Liver (tissue), 9 donors: ENCODE data around the gene TRPC1. TPM values are rescaled to one million over a fixed set of nuclear protein-coding genes. Genes with fewer than 3 reads are reported as not detected.

Experiments used
- DNase-seq: peaks from one replicate; pipeline ENCODE4 v3.0.0-alpha.2; 2017; ENCODE audit warnings: low spot score
- H3K27ac ChIP-seq, 2 donors: one replicate each; pipeline ENCODE4 v1.7.0; 2013; ENCODE audit warnings: inconsistent platforms in 2 of 2, low read length in 2 of 2, control low read depth in 1 of 2, low read depth in 1 of 2, mild to moderate bottlenecking in 1 of 2
- H3K27me3 ChIP-seq, 4 donors: one replicate each; pipeline versions ENCODE4 v1.6.1 to v1.7.0; 2013; ENCODE audit warnings: low read length in 3 of 4, inconsistent platforms in 1 of 4, mild to moderate bottlenecking in 1 of 4, moderate library complexity in 1 of 4; ENCODE audit not compliant: control insufficient read depth in 4 of 4, insufficient read depth in 4 of 4
- H3K36me3 ChIP-seq, 4 donors: one replicate each; pipeline versions ENCODE4 v1.6.1 to v1.7.0; 2013; ENCODE audit warnings: low read length in 3 of 4, mild to moderate bottlenecking in 3 of 4, low read depth in 1 of 4, moderate library complexity in 1 of 4; ENCODE audit not compliant: control insufficient read depth in 4 of 4, insufficient read depth in 3 of 4
- H3K4me1 ChIP-seq, 4 donors: one replicate each; pipeline versions ENCODE4 v1.6.1 to v1.7.0; 2013; ENCODE audit warnings: low read length in 3 of 4, mild to moderate bottlenecking in 3 of 4, moderate library complexity in 1 of 4; ENCODE audit not compliant: control insufficient read depth in 4 of 4, insufficient read depth in 4 of 4
- H3K4me3 ChIP-seq, 3 donors: one replicate each; pipeline versions ENCODE4 v1.6.1 to v1.7.0; 2013; ENCODE audit warnings: low read length in 3 of 3, control low read depth in 1 of 3, low read depth in 1 of 3, mild to moderate bottlenecking in 1 of 3
- H3K9ac ChIP-seq, 2 donors: one replicate each; pipeline ENCODE4 v1.7.0; 2013; ENCODE audit warnings: low read length in 2 of 2, mild to moderate bottlenecking in 2 of 2, moderate library complexity in 2 of 2, control low read depth in 1 of 2, low read depth in 1 of 2
- H3K9me3 ChIP-seq, 4 donors: one replicate each; pipeline versions ENCODE4 v1.6.1 to v1.7.0; 2013; ENCODE audit warnings: low read length in 3 of 4; ENCODE audit not compliant: control insufficient read depth in 4 of 4
- EGR1 ChIP-seq, 2 donors: IDR thresholded peaks; 2 replicates each; pipeline ENCODE4 v1.6.1; 2016 to 2018; ENCODE audit warnings: antibody characterized with exemption in 2 of 2, low read depth in 2 of 2
- FOXA1 ChIP-seq: IDR thresholded peaks from 2 replicates; pipeline ENCODE4 v1.6.1; 2016; ENCODE audit warnings: antibody characterized with exemption
- FOXA2 ChIP-seq: IDR thresholded peaks from 2 replicates; pipeline ENCODE4 v1.6.1; 2016; ENCODE audit warnings: antibody characterized with exemption
- GABPA ChIP-seq, 2 donors: IDR thresholded peaks in 1 of 2; conservative IDR thresholded peaks in 1 of 2; 2 replicates each; pipeline ENCODE4 v1.6.1; 2016; ENCODE audit warnings: antibody characterized with exemption in 2 of 2, mild to moderate bottlenecking in 1 of 2, moderate library complexity in 1 of 2
- HNF4A ChIP-seq, 2 donors: conservative IDR thresholded peaks; 2 replicates each; pipeline ENCODE4 v1.6.1; 2016; ENCODE audit warnings: antibody characterized with exemption in 2 of 2, mild to moderate bottlenecking in 2 of 2
- HNF4G ChIP-seq: IDR thresholded peaks from 2 replicates; pipeline ENCODE4 v1.6.1; 2016; ENCODE audit warnings: antibody characterized with exemption
- JUND ChIP-seq, 2 donors: IDR thresholded peaks; 2 replicates each; pipeline ENCODE4 v1.6.1; 2016; ENCODE audit warnings: antibody characterized with exemption in 2 of 2
- NR2F2 ChIP-seq: IDR thresholded peaks from 2 replicates; pipeline ENCODE4 v1.6.1; 2016; ENCODE audit warnings: antibody characterized with exemption
- RAD21 ChIP-seq, 2 donors: IDR thresholded peaks; 2 replicates each; pipeline ENCODE4 v1.6.1; 2016; ENCODE audit warnings: antibody characterized with exemption in 2 of 2, mild to moderate bottlenecking in 2 of 2
- RXRA ChIP-seq, 2 donors: IDR thresholded peaks; 2 replicates each; pipeline ENCODE4 v1.6.1; 2017 to 2018; ENCODE audit warnings: antibody characterized with exemption in 2 of 2, mild to moderate bottlenecking in 1 of 2
- SP1 ChIP-seq: IDR thresholded peaks from 2 replicates; pipeline ENCODE4 v1.6.1; 2018; ENCODE audit warnings: antibody characterized with exemption, mild to moderate bottlenecking
- TAF1 ChIP-seq: conservative IDR thresholded peaks from 2 replicates; pipeline ENCODE4 v1.6.1; 2016; ENCODE audit warnings: antibody characterized with exemption, mild to moderate bottlenecking
- YY1 ChIP-seq: IDR thresholded peaks from 2 replicates; pipeline ENCODE4 v1.6.1; 2016; ENCODE audit warnings: antibody characterized with exemption, mild to moderate bottlenecking
- WGBS: extraction: QIAGEN DNeasy Blood & Tissue Kit; methylation state at CpG from one replicate; pipeline ENCODE4 v1.1.7; 2013; 5-methylcytosine and 5-hydroxymethylcytosine counted together
- polyA plus RNA-seq, 2 donors: library from polyadenylated mRNA; stranded (reverse) in 1 of 2; unstranded in 1 of 2; fragments of 200-250 nt in 1 of 2; fragments of >200 nt in 1 of 2; fragmentation: Nextera tagmentation in 1 of 2; extraction: Ambion mirVana in 1 of 2; gene quantifications; one replicate each; pipeline versions ENCODE4 v1.2.1 to v1.2.3, GENCODE V29; 2013 to 2015
- total RNA-seq, 2 donors: library from RNA; depleted of rRNA; stranded (reverse); fragments of >200 nt; gene quantifications; one replicate each; pipeline ENCODE4 v1.2.3, GENCODE V29; 2014
- TF ChIP-seq, protein P1 (sequence below): IDR thresholded peaks from 2 replicates; pipeline ENCODE4 v1.6.1; 2016; ENCODE audit warnings: antibody characterized with exemption
- TF ChIP-seq, protein P2 (sequence below): IDR thresholded peaks from 2 replicates; pipeline ENCODE4 v1.6.1; 2016; ENCODE audit warnings: antibody characterized with exemption, mild to moderate bottlenecking
- TF ChIP-seq, protein P3 (sequence below): IDR thresholded peaks from 2 replicates; pipeline ENCODE4 v1.6.1; 2016; ENCODE audit warnings: antibody characterized with exemption
- TF ChIP-seq, protein P4 (sequence below): IDR thresholded peaks from 2 replicates; pipeline ENCODE4 v1.6.1; 2016; ENCODE audit warnings: antibody characterized with exemption
- TF ChIP-seq, protein P5 (sequence below): fragments of 150-350 bp; IDR thresholded peaks from 2 replicates; pipeline ENCODE4 v1.5.1; 2017; ENCODE audit warnings: improper control_type of control experiment, low read depth, low read length; ENCODE audit not compliant: missing input control
- donor health status: healthy.
- donor health status: healthy.
- donor health status: healthy.
- donor health status: healthy.
- donor health status: healthy.

TRPC1 gene
- total and polyA plus RNA-seq, 4 donors, result 0.15 to 4.7 (median 1.6) TPM

DNA sequence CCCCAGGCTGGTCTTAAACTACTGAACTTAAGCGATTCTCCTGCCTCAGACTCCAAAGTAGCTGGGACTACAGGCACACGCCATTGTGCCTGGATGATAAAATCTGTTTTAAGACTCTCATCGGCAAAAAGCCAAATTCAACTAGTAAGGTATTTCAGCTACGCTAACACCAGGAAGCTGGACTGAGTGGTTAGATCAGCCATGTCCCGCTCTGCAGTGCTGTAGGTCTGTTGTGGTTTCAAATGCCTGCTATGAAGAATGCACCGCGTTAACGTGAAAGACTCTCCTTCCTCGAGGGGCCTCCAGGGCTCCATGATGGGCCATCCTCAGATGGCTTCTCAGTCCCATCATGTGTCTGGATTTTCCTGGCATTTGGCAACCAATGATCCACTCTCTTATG is 94.8 kb downstream of the TRPC1 start:
- WGBS, result 95% methylated on average over 9 of the region's 9 CpGs

DNA sequence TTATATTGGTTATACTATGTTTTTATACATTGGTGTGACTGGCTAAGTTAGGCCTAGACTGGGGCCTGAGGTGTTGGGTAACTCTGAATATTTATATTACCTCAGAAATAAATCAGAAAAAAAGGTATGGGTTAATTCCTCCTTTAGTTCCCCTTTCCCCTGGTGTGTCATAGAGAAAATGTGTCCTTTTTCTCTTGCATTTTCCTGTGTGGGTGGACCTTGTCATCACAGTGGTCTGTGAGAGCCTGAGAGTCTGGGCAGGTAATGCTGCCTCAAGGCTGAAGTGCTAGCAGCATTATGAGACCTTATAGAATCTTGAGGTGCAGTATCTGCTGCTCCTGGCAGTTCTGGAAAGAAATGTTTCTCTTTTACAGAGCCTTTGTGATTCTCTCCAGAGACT is 95.3 kb downstream of the TRPC1 start:
- H3K27ac ChIP-seq, result no peak overlapping the region
- H3K9me3 ChIP-seq, result no peaks in the 10 kb centered on the region
- no peak overlapping the region for H3K9ac ChIP-seq
- DNase-seq, result no peak
- H3K27me3 ChIP-seq, result no peaks in the 10 kb centered on the region
- TF ChIP-seq HNF4G (no peak), RXRA (IDR thresholded peaks at IDR 0.05) (no peak)
- no peak overlapping the region for H3K4me3 ChIP-seq
- peaks cover 0 to 3% (median 0%) of the 10 kb centered on the region in 4 donors for H3K36me3 ChIP-seq
- no peaks in the 10 kb centered on the region for H3K4me1 ChIP-seq

More for the DNA sequence above, 94.8 kb downstream of the TRPC1 start:
- Histone ChIP-seq H3K9ac (no peak overlapping the region), H3K4me1 (no peaks in the 10 kb centered on the region), H3K27ac (no peak overlapping the region), H3K27me3 (no peaks in the 10 kb centered on the region), H3K36me3 (peaks cover 0 to 3% (median 0%) of the 10 kb centered on the region in 4 donors), H3K4me3 (no peak overlapping the region), H3K9me3 (no peaks in the 10 kb centered on the region)
- TF ChIP-seq RXRA (IDR thresholded peaks at IDR 0.05) (no peak), JUND (IDR thresholded peaks at IDR 0.05) (no peak), FOXA1 (no peak), FOXA2 (no peak), EGR1 (IDR thresholded peaks at IDR 0.05; ENCODE audit: low read depth in 2 of 2) (no peak), SP1 (no peak), GABPA (IDR thresholded peaks at IDR 0.05 in 1 of 2, conservative IDR thresholded peaks at IDR 0.05 in 1 of 2) (no peak), HNF4A (conservative IDR thresholded peaks at IDR 0.05) (no peak), TAF1 (no peak), RAD21 (IDR thresholded peaks at IDR 0.05) (no peak), HNF4G (no peak), NR2F2 (no peak), YY1 (no peak)
- TF ChIP-seq, protein P1, sequence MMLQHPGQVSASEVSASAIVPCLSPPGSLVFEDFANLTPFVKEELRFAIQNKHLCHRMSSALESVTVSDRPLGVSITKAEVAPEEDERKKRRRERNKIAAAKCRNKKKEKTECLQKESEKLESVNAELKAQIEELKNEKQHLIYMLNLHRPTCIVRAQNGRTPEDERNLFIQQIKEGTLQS, result no peak
- TF ChIP-seq, protein P2, sequence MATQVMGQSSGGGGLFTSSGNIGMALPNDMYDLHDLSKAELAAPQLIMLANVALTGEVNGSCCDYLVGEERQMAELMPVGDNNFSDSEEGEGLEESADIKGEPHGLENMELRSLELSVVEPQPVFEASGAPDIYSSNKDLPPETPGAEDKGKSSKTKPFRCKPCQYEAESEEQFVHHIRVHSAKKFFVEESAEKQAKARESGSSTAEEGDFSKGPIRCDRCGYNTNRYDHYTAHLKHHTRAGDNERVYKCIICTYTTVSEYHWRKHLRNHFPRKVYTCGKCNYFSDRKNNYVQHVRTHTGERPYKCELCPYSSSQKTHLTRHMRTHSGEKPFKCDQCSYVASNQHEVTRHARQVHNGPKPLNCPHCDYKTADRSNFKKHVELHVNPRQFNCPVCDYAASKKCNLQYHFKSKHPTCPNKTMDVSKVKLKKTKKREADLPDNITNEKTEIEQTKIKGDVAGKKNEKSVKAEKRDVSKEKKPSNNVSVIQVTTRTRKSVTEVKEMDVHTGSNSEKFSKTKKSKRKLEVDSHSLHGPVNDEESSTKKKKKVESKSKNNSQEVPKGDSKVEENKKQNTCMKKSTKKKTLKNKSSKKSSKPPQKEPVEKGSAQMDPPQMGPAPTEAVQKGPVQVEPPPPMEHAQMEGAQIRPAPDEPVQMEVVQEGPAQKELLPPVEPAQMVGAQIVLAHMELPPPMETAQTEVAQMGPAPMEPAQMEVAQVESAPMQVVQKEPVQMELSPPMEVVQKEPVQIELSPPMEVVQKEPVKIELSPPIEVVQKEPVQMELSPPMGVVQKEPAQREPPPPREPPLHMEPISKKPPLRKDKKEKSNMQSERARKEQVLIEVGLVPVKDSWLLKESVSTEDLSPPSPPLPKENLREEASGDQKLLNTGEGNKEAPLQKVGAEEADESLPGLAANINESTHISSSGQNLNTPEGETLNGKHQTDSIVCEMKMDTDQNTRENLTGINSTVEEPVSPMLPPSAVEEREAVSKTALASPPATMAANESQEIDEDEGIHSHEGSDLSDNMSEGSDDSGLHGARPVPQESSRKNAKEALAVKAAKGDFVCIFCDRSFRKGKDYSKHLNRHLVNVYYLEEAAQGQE, result no peak
- TF ChIP-seq, protein P3, sequence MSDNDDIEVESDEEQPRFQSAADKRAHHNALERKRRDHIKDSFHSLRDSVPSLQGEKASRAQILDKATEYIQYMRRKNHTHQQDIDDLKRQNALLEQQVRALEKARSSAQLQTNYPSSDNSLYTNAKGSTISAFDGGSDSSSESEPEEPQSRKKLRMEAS, result no peak
- TF ChIP-seq, protein P4, sequence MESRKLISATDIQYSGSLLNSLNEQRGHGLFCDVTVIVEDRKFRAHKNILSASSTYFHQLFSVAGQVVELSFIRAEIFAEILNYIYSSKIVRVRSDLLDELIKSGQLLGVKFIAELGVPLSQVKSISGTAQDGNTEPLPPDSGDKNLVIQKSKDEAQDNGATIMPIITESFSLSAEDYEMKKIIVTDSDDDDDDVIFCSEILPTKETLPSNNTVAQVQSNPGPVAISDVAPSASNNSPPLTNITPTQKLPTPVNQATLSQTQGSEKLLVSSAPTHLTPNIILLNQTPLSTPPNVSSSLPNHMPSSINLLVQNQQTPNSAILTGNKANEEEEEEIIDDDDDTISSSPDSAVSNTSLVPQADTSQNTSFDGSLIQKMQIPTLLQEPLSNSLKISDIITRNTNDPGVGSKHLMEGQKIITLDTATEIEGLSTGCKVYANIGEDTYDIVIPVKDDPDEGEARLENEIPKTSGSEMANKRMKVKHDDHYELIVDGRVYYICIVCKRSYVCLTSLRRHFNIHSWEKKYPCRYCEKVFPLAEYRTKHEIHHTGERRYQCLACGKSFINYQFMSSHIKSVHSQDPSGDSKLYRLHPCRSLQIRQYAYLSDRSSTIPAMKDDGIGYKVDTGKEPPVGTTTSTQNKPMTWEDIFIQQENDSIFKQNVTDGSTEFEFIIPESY, result no peak
- TF ChIP-seq, protein P5, sequence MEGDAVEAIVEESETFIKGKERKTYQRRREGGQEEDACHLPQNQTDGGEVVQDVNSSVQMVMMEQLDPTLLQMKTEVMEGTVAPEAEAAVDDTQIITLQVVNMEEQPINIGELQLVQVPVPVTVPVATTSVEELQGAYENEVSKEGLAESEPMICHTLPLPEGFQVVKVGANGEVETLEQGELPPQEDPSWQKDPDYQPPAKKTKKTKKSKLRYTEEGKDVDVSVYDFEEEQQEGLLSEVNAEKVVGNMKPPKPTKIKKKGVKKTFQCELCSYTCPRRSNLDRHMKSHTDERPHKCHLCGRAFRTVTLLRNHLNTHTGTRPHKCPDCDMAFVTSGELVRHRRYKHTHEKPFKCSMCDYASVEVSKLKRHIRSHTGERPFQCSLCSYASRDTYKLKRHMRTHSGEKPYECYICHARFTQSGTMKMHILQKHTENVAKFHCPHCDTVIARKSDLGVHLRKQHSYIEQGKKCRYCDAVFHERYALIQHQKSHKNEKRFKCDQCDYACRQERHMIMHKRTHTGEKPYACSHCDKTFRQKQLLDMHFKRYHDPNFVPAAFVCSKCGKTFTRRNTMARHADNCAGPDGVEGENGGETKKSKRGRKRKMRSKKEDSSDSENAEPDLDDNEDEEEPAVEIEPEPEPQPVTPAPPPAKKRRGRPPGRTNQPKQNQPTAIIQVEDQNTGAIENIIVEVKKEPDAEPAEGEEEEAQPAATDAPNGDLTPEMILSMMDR, result no peak
- no peak for DNase-seq
